Thyroid gland (tissue), 4 donors: ENCODE measurements around the gene ERP44.

Experiments
- POLR2A ChIP-seq, 2 donors: fragments of 450-650 bp; IDR thresholded peaks; one replicate each; pipeline ENCODE4 v1.6.1; 2017; ENCODE audit warnings: antibody characterized with exemption in 2 of 2, mild to moderate bottlenecking in 2 of 2, moderate library complexity in 1 of 2
- TF ChIP-seq, protein P1 (sequence below), 6 experiments: fragments of 200-600 bp in 3 of 6; fragments of 450-650 bp in 3 of 6; sonication (generic) in 3 of 6; IDR thresholded peaks; one replicate each; pipeline ENCODE4 v1.5.1; 2016 to 2019; ENCODE audit warnings: antibody characterized with exemption in 6 of 6, mild to moderate bottlenecking in 2 of 6, inconsistent platforms in 1 of 6, moderate library complexity in 1 of 6

GRCh38 chr9:100090880-100091279 is 7.9 kb downstream of the ERP44 start:
- TF ChIP-seq, protein P1, sequence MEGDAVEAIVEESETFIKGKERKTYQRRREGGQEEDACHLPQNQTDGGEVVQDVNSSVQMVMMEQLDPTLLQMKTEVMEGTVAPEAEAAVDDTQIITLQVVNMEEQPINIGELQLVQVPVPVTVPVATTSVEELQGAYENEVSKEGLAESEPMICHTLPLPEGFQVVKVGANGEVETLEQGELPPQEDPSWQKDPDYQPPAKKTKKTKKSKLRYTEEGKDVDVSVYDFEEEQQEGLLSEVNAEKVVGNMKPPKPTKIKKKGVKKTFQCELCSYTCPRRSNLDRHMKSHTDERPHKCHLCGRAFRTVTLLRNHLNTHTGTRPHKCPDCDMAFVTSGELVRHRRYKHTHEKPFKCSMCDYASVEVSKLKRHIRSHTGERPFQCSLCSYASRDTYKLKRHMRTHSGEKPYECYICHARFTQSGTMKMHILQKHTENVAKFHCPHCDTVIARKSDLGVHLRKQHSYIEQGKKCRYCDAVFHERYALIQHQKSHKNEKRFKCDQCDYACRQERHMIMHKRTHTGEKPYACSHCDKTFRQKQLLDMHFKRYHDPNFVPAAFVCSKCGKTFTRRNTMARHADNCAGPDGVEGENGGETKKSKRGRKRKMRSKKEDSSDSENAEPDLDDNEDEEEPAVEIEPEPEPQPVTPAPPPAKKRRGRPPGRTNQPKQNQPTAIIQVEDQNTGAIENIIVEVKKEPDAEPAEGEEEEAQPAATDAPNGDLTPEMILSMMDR (IDR thresholded peaks at IDR 0.05): no peak
- no peak for TF ChIP-seq POLR2A (IDR thresholded peaks at IDR 0.05)
